22Rv1 (cell line): ENCODE results near the gene SLC27A3.

Experiments
- ZFX ChIP-seq: fragments of 450-650 bp; IDR thresholded peaks from 2 replicates; pipeline ENCODE4 v1.6.1; 2017; ENCODE audit warnings: antibody characterized with exemption, borderline replicate concordance
- TF ChIP-seq, protein P1 (sequence below): fragments of 450-650 bp; IDR thresholded peaks from 2 replicates; pipeline ENCODE4 v1.5.1; 2017; ENCODE audit warnings: mild to moderate bottlenecking

- TF ChIP-seq, protein P1, sequence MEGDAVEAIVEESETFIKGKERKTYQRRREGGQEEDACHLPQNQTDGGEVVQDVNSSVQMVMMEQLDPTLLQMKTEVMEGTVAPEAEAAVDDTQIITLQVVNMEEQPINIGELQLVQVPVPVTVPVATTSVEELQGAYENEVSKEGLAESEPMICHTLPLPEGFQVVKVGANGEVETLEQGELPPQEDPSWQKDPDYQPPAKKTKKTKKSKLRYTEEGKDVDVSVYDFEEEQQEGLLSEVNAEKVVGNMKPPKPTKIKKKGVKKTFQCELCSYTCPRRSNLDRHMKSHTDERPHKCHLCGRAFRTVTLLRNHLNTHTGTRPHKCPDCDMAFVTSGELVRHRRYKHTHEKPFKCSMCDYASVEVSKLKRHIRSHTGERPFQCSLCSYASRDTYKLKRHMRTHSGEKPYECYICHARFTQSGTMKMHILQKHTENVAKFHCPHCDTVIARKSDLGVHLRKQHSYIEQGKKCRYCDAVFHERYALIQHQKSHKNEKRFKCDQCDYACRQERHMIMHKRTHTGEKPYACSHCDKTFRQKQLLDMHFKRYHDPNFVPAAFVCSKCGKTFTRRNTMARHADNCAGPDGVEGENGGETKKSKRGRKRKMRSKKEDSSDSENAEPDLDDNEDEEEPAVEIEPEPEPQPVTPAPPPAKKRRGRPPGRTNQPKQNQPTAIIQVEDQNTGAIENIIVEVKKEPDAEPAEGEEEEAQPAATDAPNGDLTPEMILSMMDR = no peak
- TF ChIP-seq ZFX = no peak
Measured at GRCh38 chr1:153774026-153774595, 1.1 kb upstream of the SLC27A3 start.
